PC-3 (cell line): ENCODE data around the gene IRF3. TPM values are rescaled to one million over a fixed set of nuclear protein-coding genes. Genes with fewer than 3 reads are reported as not detected.

Experiments used
- ATAC-seq: fragments of 200-7000 bp; cut with Tn5 transposase; 2 replicates; pipeline ENCODE4 v1.9.1; 2020; ENCODE audit warnings: mild to moderate bottlenecking, moderate library complexity
- BruUV-seq: library from RNA; stranded (reverse); fragments of 400-500 nt; replicated peaks from 2 replicates; lab custom pipeline; 2021; lab: Mats Ljungman, UMichigan
- CTCF ChIA-PET: fragments of 300-600 bp; sonication (Branson Sonifier 250); formaldehyde crosslinking; loops from one replicate; lab custom pipeline; 2022; ENCODE audit warnings: antibody characterized with exemption; lab: Charles Lee
- POLR2A ChIA-PET: fragments of 300-600 bp; sonication (Branson Sonifier 250); formaldehyde crosslinking; loops from one replicate; lab custom pipeline; 2022; ENCODE audit warnings: antibody characterized with exemption; ENCODE audit not compliant: unreplicated experiment; lab: Charles Lee
- DNase-seq: peaks from one replicate; pipeline ENCODE4 v3.0.0-alpha.2; 2015
- H2AFZ ChIP-seq: fragments of 300-600 bp; sonication (generic); 2 replicates; pipeline ENCODE4 v1.6.0; 2016; ENCODE audit warnings: antibody characterized with exemption, low read length
- H3F3A ChIP-seq: fragments of 300-600 bp; sonication (generic); one replicate; pipeline ENCODE4 v1.6.0; 2017; ENCODE audit warnings: antibody characterized with exemption, low read length, control low read depth, mild to moderate bottlenecking; ENCODE audit not compliant: unreplicated experiment
- H3K27ac ChIP-seq: fragments of 300-600 bp; sonication (generic); 2 replicates; pipeline ENCODE4 v1.5.1; 2016; ENCODE audit warnings: mild to moderate bottlenecking, low read length
- H3K27me3 ChIP-seq: fragments of 300-600 bp; sonication (generic); 2 replicates; pipeline ENCODE4 v1.6.1; 2016; ENCODE audit warnings: low read length, mixed read lengths
- H3K36me3 ChIP-seq: fragments of 300-600 bp; sonication (generic); 2 replicates; pipeline ENCODE4 v1.6.1; 2016; ENCODE audit warnings: low read depth, mixed run types, low read length, mixed read lengths
- H3K4me1 ChIP-seq: fragments of 300-600 bp; sonication (generic); 2 replicates; pipeline ENCODE4 v1.5.1; 2016; ENCODE audit warnings: low read length; ENCODE audit not compliant: insufficient read depth
- H3K4me2 ChIP-seq: fragments of 300-600 bp; sonication (generic); 2 replicates; pipeline ENCODE4 v1.6.0; 2016; ENCODE audit warnings: low read length
- H3K4me3 ChIP-seq: fragments of 300-600 bp; sonication (generic); 2 replicates; pipeline ENCODE4 v1.5.1; 2016; ENCODE audit warnings: mild to moderate bottlenecking, low read length, mixed read lengths
- H3K79me2 ChIP-seq: fragments of 300-600 bp; sonication (generic); 2 replicates; pipeline ENCODE4 v1.6.1; 2017; ENCODE audit warnings: low read length, mixed read lengths
- H3K9ac ChIP-seq: fragments of 300-600 bp; sonication (generic); 2 replicates; pipeline ENCODE4 v1.6.0; 2016; ENCODE audit warnings: mild to moderate bottlenecking, low read length
- H3K9me2 ChIP-seq: fragments of 300-600 bp; sonication (generic); replicated peaks from 2 replicates; pipeline ENCODE4 v1.6.1; 2016; ENCODE audit warnings: mixed run types, low read length, mixed read lengths
- H3K9me3 ChIP-seq: fragments of 300-600 bp; sonication (generic); 2 replicates; pipeline ENCODE4 v1.6.1; 2016; ENCODE audit warnings: low read length, mixed read lengths
- H4K20me1 ChIP-seq: fragments of 300-600 bp; sonication (generic); 2 replicates; pipeline ENCODE4 v1.6.1; 2016; ENCODE audit warnings: low read length, mixed read lengths
- EZH2 ChIP-seq: fragments of 300-600 bp; sonication (generic); IDR thresholded peaks from one replicate; pipeline ENCODE4 v1.6.1; 2017; ENCODE audit warnings: antibody characterized with exemption, mild to moderate bottlenecking, low read length; ENCODE audit not compliant: unreplicated experiment
- EZH2phosphoT487 ChIP-seq: fragments of 300-600 bp; sonication (generic); IDR thresholded peaks from 2 replicates; pipeline ENCODE4 v1.6.1; 2018; ENCODE audit warnings: mild to moderate bottlenecking, antibody characterized with exemption, low read length, borderline replicate concordance
- intact Hi-C: fragments of 100-400 bp; cut with micrococcal nuclease; formaldehyde crosslinking; loops from 2 replicates; pipeline ENCODE4 v1.9.0; 2023
- total RNA-seq: library from RNA; depleted of rRNA; stranded (reverse); fragments of >200 nt; gene quantifications from 2 replicates; pipeline ENCODE4 v1.2.3, GENCODE V29; 2014
- TF ChIP-seq, protein P1 (sequence below): fragments of 300-600 bp; sonication (generic); conservative IDR thresholded peaks from 2 replicates; pipeline ENCODE4 v1.5.1; 2017; ENCODE audit warnings: antibody characterized with exemption, low read depth, mild to moderate bottlenecking, low read length

Gene IRF3
- total RNA-seq, 1 experiment from 2014 or later = 236 TPM

DNA sequence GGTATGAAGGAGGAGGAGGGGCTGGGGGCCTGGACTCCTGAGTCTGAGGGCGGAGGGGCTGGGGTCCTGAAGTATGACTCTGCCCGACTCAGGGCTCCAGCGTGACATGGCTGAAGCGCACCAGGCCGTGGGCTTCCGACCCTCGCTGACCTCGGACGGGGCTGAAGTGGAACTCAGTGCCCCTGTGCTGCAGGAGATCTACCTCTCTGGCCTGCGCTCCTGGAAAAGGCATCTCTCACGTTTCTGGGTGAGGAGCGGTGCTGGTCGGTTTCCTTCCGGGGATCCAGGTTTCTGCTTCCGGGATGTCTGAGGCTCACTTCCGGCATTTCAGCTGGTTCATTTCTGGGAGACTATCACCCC lies 26.5 kb upstream of the IRF3 start:
- H3K36me3 ChIP-seq = no peaks in the 10 kb centered on the region; the same call in 1 of the 2 replicates
- no peaks in the 10 kb centered on the region for H3K9me2 ChIP-seq
- ChIA-PET CTCF (no interaction called here), POLR2A (no interaction called here)
- no peaks in the 10 kb centered on the region for H3F3A ChIP-seq
- H3K9ac ChIP-seq = no peak overlapping the region
- TF ChIP-seq EZH2phosphoT487 = no peak
- TF ChIP-seq, protein P1, sequence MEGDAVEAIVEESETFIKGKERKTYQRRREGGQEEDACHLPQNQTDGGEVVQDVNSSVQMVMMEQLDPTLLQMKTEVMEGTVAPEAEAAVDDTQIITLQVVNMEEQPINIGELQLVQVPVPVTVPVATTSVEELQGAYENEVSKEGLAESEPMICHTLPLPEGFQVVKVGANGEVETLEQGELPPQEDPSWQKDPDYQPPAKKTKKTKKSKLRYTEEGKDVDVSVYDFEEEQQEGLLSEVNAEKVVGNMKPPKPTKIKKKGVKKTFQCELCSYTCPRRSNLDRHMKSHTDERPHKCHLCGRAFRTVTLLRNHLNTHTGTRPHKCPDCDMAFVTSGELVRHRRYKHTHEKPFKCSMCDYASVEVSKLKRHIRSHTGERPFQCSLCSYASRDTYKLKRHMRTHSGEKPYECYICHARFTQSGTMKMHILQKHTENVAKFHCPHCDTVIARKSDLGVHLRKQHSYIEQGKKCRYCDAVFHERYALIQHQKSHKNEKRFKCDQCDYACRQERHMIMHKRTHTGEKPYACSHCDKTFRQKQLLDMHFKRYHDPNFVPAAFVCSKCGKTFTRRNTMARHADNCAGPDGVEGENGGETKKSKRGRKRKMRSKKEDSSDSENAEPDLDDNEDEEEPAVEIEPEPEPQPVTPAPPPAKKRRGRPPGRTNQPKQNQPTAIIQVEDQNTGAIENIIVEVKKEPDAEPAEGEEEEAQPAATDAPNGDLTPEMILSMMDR = no peak
- no peak for TF ChIP-seq EZH2
- H4K20me1 ChIP-seq = peaks cover under 1% of the 10 kb centered on the region; the same call in 1 of the 2 replicates
- H3K4me3 ChIP-seq = no peak overlapping the region
- DNase-seq (no peak), ATAC-seq (no peak)
- no TSS peak for BruUV-seq
- H3K4me2 ChIP-seq = no peak overlapping the region
- no peak overlapping the region for H3K27ac ChIP-seq
- H3K79me2 ChIP-seq = no peaks in the 10 kb centered on the region
- no peaks in the 10 kb centered on the region for H3K9me3 ChIP-seq
- H3K4me1 ChIP-seq = peaks cover 19% of the 10 kb centered on the region
- H3K27me3 ChIP-seq = no peaks in the 10 kb centered on the region
- intact Hi-C loops = loop anchor here (5.0 kb wide), 1 partner anchor 115 kb away; no protein-coding TSS in a partner anchor
- H2AFZ ChIP-seq = no peak overlapping the region

DNA sequence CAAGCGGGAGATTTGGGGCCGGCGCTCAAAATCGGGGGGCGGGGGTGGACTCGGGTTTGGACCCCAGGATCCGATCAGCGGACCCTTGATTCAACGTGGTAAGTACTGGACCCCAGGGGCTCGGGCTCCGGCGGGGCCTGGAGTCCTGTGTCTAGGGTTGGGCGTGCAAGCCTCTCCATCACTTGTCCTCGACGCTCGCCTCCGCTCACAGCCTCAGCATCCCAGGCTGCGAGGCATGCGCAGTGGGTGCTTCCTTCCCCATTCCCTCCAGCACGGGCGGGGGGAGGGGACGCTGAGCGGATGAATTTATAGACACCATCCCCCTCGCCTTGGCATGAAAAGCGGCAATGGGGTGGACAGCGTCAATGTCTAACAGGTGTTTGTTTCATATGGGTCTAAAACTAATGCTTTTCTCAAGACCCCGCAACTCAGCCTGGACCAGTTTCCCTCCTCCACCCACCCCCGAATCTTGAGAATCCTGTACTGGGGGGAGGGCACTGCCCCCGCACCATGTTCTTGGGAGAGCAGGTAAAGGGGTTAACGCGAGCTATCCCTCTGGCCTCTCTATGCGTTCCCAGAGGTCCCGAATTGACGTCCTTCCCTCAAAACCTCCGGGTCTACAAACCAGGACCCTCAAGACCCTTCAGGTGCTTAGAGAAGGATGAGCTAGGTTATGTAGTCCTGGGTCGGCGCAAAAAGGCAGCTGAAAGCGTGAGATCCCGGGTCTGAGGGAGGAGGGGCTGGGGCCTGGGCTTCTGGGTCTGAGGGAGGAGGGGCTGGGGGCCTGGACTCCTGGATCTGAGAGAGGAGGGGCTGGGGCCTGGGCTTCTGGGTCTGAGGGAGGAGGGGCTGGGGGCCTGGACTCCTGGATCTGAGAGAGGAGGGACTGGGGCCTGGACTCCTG lies 25.8 kb upstream of the IRF3 start:
- Histone ChIP-seq H3K4me3 (peak overlapping the region; percentile 82), H3K4me2 (peak overlapping the region; percentile 99), H3K27ac (no peak overlapping the region), H3K9me2 (no peaks in the 10 kb centered on the region), H3K79me2 (no peaks in the 10 kb centered on the region), H2AFZ (peak overlapping the region; percentile 85), H3K9ac (peak overlapping the region; percentile 64; the same call in 1 of the 2 replicates), H3K9me3 (no peaks in the 10 kb centered on the region), H4K20me1 (peaks cover 4% of the 10 kb centered on the region; the same call in 1 of the 2 replicates), H3K4me1 (peaks cover 19% of the 10 kb centered on the region), H3K27me3 (no peaks in the 10 kb centered on the region), H3K36me3 (no peaks in the 10 kb centered on the region; the same call in 1 of the 2 replicates), H3F3A (no peaks in the 10 kb centered on the region)
- ATAC-seq = peak; percentile 19
- TSS peak; percentile 32 for BruUV-seq
- ChIA-PET POLR2A (interaction anchor here (0.7 kb wide), 1 partner anchor 27 kb away, joined by 3 read pairs; no protein-coding TSS in a partner anchor), CTCF (interaction anchor here (0.5 to 0.6 kb wide), 2 partner anchors 11 to 42 kb away, joined by 3 to 7 read pairs; no protein-coding TSS in a partner anchor)
- DNase-seq = peak; percentile 64
- TF ChIP-seq EZH2 (no peak), EZH2phosphoT487 (no peak)
- TF ChIP-seq, protein P1 = no peak
- intact Hi-C loops = loop anchor here (2.0 to 5.0 kb wide), 2 partner anchors 75 to 116 kb away; partner anchors contain the start of gene AP2A1
